ENCODE data around the gene MACROD2. TPM values are rescaled to one million over a fixed set of nuclear protein-coding genes. Genes with fewer than 3 reads are reported as not detected.

MACROD2 gene
- total RNA-seq, 1 donor from 2014 or later = 17.1 TPM

DNA sequence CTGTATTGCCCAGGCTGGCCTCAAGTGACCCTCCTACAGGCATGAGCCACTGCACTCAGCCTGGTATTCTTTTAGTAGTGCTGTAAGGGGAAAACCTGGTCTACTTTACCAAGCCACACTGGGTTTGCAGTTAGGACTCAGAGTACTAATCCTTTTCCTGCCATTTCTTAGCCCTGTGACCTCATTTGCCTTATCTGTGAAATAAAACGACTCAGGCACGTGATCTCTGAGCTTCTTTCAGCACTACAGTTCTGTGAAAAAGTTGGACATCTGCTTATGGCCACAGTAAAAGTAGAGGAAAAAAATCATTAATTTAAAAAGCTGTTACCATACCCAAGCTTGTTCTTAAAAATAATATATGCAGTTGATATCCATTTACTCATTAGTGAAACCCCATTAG is 1570.5 kb downstream of the MACROD2 start:
- no peak for DNase-seq (ENCODE audit: low spot score)

- no peak for DNase-seq (ENCODE audit: low spot score)
These were observed 1571.9 kb downstream of the MACROD2 start for GRCh38 chr20:15567219-15567618.

DNA sequence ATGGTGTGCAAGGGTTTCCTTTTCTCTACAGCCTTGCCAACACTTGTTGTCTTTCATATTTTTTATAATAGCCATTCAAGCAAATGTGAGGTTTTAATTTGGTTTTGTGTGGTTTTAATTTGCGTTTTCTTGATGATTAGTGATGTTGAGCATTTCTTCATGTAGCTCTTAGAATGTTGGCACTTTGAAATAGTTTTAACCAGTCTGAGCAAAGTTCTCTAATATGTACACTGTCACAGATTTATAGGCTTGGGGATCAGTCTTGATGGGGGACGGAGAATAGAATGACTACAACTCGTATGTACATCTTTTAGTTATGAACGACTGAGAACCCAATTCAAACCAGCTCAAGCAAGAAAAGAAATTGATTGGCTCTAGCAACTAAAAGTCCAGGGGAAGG is 1574.8 kb downstream of the MACROD2 start:
- no peak for DNase-seq (ENCODE audit: low spot score)

DNA sequence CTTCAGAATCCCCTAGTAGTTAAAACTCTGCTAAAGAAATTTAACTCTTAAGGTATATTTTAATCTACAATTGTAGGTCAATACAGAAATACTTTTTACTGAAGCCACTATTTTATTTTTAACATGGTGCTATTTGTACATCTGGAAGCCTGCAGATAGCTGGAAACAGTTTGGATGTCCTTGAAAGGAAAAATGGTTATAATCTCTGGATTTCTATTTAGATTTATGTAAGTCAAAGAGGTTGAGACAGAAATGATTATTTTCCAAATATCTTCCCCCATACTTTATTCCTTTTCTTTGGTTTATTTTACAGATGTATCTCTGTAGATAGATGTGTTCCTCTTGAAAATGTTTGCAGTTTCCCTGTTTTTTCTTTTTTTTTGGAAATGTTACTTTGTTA is 1575.7 kb downstream of the MACROD2 start:
- no peak for DNase-seq (ENCODE audit: low spot score)

DNA sequence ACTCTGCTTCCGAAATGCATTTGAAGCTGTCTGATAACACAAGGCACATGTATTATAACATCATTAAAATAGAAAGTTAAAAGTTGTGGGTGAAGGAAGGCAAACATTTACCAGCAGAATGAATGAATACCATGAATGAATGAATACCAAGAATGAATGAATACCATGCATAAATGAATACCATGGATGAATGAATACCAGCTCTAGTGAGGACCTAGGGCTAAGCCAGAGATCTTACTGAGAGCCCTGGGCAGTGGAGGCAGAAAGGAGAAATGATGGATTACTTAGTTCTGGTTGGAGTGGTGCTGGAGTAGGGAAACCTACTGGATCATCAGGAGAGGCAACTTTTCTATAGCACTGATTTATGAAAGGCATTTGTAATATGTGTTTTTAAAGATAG is 1579.9 kb downstream of the MACROD2 start:
- no peak for DNase-seq (ENCODE audit: low spot score)

GRCh38 chr20:15576411-15576810 is 1581.1 kb downstream of the MACROD2 start:
- DNase-seq (ENCODE audit: low spot score) = no peak

GRCh38 chr20:15578113-15578512 is 1582.8 kb downstream of the MACROD2 start:
- no peak for DNase-seq (ENCODE audit: low spot score)

DNA sequence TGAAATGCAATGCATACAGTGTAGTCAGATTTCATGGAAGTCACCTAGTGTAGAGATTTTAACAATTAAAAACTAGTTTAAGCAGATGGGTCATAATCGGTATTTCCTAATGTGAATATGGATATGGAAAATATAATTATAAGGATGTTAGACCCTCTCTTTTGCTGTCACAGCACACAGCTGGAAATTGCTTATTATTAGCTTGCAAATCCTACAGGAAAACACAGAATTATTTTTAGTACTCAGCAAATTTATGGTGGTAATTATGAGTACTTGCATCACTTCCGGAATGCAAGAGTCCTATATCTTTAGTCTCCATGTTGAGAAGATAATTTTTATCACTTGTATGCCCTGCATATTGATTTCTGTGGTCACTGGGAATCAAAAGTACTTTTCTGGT is 1584.4 kb downstream of the MACROD2 start:
- DNase-seq (ENCODE audit: low spot score) = no peak

- no peak for DNase-seq (ENCODE audit: low spot score)
These were observed 1586.9 kb downstream of the MACROD2 start for GRCh38 chr20:15582146-15582760.

DNA sequence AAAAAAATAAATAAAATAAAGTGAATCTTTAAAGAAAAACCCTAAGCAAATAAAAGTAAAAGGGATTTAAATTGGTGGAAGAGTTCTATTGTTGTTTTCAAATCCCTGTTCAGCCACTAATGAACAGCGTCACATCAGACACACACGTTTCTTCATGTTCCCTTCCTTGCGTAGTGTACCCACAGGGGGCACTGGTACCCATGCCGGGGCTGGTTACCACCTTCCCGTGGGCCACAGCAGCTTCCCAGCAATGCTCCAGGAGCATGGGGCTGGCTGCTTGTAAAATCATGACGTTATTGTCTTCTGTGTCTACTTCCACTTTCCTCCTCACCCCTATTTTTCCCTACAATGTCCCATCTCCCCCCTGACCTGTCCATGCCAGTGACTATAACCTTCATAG is 1589.2 kb downstream of the MACROD2 start:
- no peak for DNase-seq (ENCODE audit: low spot score)

- DNase-seq (ENCODE audit: low spot score) = no peak
These were observed 1597.8 kb downstream of the MACROD2 start for GRCh38 chr20:15593081-15593480.

- no peak for DNase-seq (ENCODE audit: low spot score)
These were observed 1598.9 kb downstream of the MACROD2 start for GRCh38 chr20:15594158-15594695.

DNA sequence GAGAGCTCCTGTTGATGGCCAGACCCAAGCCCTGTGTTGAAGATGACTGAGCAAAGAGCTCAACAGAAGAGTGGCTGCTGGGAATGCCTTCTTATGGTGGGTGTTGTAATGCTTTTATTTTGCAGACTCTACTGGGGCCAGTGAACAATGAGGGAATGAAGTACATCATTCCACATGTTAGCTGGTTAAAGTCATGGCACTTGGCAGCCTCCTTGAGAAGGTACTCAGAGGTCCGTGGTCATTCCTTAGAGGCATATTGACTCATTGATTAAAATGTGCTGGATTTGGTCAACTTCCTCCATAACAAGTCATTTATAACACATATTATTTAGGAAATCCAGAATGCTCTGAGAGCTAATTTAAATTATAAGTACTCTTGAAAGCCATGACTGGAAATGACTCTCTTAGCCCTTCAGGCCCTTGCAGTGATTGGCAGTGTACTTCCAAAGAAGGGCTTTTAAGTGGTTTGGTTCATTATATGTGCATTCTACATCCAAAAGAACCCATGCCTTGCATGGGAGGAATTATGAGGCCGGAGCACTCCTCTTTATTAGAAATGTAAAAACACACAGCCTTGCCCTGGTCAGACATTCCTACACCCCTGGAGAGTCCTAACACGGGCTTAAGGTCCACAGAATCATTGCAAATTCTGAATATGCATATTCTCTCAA is 1601.0 kb downstream of the MACROD2 start:
- no peak for DNase-seq (ENCODE audit: low spot score)

GRCh38 chr20:15597306-15597705 is 1602.0 kb downstream of the MACROD2 start:
- DNase-seq (ENCODE audit: low spot score) = no peak

DNA sequence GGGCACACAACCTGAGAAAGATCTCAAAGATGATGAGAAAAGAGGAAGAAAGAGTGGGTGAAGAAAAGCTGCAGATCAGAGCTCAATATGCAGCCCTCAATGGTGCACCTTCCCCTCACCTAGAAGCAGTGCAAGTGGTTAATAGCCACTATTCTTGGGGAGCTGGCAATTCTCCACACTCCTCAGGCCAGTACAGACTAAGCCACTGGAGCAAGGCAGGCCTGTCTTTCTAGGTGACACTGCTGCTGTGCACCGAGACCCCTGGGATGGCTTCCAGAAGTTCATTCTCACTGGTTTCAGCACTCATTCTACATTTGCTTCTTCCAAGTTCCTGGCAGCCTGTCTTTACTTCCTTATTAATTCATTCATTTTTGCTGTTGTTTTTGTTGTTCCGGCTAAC is 1604.6 kb downstream of the MACROD2 start:
- no peak for DNase-seq (ENCODE audit: low spot score)

- no peak for DNase-seq (ENCODE audit: low spot score)
These were observed 1605.2 kb downstream of the MACROD2 start for GRCh38 chr20:15600565-15600964.

- DNase-seq (ENCODE audit: low spot score) = no peak
These were observed 1608.2 kb downstream of the MACROD2 start for GRCh38 chr20:15603506-15603905.

DNA sequence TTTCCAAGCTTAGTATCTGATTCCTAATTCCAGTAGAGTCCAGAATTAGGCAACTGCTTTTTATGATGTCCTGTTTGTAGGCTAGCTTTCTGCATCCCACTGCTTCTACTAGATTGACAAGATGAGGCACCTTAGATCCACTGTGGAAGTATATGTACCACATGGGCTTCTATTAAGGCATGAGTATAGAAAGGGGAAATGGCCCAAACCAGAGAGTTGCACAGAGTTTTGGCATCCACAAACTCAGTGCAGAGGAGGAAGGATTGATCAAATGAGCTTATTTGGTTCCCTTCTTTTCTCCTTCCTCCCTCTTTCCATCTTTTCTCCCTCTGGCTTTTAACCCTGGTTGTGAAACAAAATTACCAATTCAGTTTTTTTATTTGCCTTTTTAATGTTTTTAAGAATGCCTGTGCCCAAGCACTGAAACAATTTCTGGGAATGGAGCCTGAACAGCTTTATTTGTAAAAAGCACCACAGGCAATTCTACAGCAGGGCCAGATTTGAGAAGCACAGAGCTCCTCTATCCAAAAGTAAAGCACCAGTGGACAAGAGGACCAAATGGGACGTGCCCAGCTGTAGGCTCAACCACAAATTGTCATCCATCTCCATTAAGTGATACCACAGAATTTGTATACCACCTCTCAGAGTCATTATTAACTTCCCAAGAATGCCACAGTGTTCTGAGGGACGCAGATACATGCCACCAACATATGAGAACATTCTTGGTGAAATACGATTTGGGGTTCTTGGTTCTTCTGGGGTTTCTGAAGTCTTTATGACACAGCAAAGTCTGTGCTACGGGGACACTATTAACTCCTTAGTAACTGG is 1608.9 kb downstream of the MACROD2 start:
- DNase-seq (ENCODE audit: low spot score) = no peak

DNA sequence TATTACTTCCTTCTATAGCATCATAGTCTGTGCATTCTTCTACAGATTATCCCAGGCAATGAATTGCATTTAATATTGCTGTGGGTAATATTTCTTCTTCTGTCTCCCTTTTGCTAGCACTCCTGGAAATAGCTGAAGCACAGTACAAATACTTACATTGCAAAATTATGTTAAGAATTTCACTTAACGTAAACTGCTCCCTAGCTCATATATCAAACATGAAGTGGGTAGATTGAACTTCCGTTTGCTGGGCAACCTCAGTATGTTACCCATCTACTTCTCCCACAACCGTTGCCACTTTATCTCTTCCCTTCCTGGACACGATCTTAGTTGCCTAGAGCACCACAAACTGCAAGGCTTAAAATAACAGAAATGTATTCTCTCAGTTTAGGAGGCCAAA is 1614.6 kb downstream of the MACROD2 start:
- no peak for DNase-seq (ENCODE audit: low spot score)

GRCh38 chr20:15610787-15611186 is 1615.5 kb downstream of the MACROD2 start:
- DNase-seq (ENCODE audit: low spot score) = no peak

- no peak for DNase-seq (ENCODE audit: low spot score)
These were observed 1616.2 kb downstream of the MACROD2 start for GRCh38 chr20:15611541-15611940.

DNA sequence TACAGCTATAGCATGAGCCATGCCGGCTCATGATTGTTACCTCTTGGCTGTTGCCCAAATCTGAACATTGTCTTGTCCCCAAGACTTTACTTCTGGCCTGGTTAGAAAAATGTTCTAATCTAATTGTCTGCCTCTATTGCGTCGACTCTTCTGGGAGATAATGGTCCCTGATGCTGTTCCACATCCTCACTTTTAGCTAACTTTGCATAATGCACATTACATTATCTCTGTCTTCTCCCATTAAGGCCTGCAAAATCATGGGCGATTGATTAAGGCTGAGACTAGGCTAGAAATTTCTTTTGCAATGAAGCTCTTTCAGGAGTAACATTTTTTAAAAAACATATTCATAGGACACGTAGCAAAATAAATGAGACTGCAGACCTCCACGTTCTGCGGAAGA is 1616.9 kb downstream of the MACROD2 start:
- DNase-seq (ENCODE audit: low spot score) = no peak

DNA sequence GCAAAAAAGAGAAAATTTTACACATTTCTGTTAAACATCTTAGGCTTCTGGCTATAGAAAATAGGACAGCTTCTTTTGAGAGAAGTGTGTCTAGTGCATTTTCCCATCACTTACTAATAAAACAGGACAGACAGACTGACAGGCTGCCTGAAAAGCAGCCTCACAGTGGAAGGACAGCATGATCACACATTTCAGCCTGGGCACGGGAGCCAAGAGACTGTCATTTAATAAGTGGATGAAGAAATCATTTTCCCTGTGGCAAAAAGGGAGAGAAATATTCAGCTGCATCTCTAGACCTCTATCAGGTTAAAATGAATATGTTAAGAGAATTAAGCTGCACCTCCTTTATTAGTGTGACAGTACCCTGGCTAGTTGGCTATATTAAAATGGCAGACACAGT is 1617.5 kb downstream of the MACROD2 start:
- no peak for DNase-seq (ENCODE audit: low spot score)
